Kidney epithelial cell (primary cell): ENCODE measurements around the gene ENO1. TPM values are rescaled to one million over a fixed set of nuclear protein-coding genes. Genes with fewer than 3 reads are reported as not detected.

Experiments used
- DNase-seq: peaks from one replicate; pipeline ENCODE4 v3.0.0-alpha.2; 2010; ENCODE audit warnings: low read depth
- H3K27me3 ChIP-seq: 2 replicates; pipeline ENCODE4 v1.6.0; 2011; ENCODE audit warnings: low read length; ENCODE audit not compliant: control insufficient read depth, insufficient read depth
- H3K36me3 ChIP-seq: 2 replicates; pipeline ENCODE4 v1.5.1; 2011; ENCODE audit warnings: low read length; ENCODE audit not compliant: control insufficient read depth, insufficient read depth
- H3K4me3 ChIP-seq: 2 replicates; pipeline ENCODE4 v1.5.1; 2011; ENCODE audit warnings: low read depth, mild to moderate bottlenecking, control low read depth, low read length
- total RNA-seq: library from RNA; depleted of rRNA; stranded (reverse); fragments of >200 nt; gene quantifications from 2 replicates; pipeline ENCODE4 v1.2.3, GENCODE V29; 2015
- TF ChIP-seq, protein P1 (sequence below): IDR thresholded peaks from 2 replicates; pipeline ENCODE4 v1.5.1; 2011; ENCODE audit warnings: mild to moderate bottlenecking, moderate library complexity, low read length, control low read depth, inconsistent platforms; ENCODE audit not compliant: insufficient read depth, poor library complexity, severe bottlenecking

ENO1 gene
- total RNA-seq, 1 donor from 2014 or later = 1,235 TPM

DNA sequence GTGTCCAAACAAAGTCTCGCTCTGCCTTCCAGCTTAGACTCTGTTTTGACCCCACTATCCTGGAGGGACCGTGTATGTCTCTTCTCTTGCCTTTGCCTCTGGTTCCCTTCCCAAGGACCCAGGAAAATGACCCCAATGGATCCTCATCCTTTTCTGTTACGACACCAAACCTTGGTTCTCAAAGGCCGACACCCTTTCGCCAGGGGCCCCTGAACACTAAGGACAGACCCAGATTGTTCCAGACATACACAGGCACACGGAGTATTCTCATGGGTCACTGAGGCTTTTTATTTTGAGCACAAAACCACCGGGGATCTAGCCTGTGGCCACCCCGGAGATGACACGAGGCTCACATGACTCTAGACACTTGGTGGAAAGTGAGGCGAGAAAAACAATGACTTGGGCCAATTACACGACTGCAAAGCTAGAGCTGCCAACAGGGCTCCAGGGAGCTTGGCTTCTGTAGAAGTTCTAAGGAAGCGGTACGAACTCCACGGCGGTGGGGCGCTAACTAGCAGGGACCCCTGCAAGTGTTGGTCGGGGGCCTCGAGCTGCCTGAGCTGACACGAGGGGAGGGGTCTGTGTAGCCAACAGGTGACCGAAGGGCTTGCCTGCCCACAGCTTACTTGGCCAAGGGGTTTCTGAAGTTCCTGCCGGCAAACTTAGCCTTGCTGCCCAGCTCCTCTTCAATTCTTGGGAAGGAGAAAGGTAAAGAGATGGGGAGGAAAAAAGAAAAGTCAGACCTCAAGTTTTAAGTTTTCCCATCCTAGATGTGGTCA lies 17.6 kb downstream of the ENO1 start:
- TF ChIP-seq, protein P1, sequence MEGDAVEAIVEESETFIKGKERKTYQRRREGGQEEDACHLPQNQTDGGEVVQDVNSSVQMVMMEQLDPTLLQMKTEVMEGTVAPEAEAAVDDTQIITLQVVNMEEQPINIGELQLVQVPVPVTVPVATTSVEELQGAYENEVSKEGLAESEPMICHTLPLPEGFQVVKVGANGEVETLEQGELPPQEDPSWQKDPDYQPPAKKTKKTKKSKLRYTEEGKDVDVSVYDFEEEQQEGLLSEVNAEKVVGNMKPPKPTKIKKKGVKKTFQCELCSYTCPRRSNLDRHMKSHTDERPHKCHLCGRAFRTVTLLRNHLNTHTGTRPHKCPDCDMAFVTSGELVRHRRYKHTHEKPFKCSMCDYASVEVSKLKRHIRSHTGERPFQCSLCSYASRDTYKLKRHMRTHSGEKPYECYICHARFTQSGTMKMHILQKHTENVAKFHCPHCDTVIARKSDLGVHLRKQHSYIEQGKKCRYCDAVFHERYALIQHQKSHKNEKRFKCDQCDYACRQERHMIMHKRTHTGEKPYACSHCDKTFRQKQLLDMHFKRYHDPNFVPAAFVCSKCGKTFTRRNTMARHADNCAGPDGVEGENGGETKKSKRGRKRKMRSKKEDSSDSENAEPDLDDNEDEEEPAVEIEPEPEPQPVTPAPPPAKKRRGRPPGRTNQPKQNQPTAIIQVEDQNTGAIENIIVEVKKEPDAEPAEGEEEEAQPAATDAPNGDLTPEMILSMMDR = no peak
- H3K4me3 ChIP-seq = no peak overlapping the region
- H3K36me3 ChIP-seq = peaks cover 11% of the 10 kb centered on the region
- DNase-seq = no peak
- no peaks in the 10 kb centered on the region for H3K27me3 ChIP-seq

DNA sequence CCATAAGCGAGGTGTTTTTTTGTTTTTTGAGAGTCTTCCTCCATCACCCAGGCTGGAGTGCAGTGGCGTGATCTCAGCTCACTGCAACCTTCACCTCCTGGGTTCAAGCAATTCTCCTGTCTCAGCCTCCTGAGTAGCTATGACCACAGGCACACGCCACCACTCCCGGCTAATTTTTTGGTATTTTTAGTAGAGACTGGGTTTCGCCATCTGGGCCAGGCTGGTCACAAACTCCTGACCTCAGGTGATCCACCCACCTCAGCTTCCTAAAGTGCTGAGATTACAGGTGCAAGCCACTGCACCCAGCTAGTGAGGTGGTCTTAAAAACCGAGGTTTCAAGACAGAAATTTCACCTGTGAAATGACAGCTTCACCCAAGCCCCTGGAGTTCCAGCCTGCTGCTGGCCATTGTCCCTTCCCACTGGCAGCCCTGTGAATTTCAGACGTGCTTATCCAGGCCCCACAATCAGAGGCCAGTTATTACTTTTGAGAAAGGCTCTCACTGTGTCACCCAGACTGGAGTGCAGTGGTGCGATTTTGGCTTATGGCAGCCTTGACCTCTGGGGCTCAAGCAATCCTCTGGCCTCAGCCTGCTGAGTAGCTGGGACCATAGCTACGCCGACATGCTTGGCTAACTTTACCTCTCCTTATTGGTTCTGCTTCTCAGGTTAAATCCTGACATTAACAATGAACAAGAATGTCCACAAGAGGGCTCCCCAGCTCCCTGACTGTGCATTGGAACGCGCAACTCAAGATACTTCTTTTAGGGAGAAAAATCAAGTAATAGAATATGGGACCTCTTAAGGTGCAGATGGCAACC lies 19.4 kb downstream of the ENO1 start:
- TF ChIP-seq, protein P1 = peak; percentile 71
- peaks cover 6% of the 10 kb centered on the region for H3K36me3 ChIP-seq
- H3K4me3 ChIP-seq = no peak overlapping the region
- no peaks in the 10 kb centered on the region for H3K27me3 ChIP-seq
- no peak for DNase-seq

DNA sequence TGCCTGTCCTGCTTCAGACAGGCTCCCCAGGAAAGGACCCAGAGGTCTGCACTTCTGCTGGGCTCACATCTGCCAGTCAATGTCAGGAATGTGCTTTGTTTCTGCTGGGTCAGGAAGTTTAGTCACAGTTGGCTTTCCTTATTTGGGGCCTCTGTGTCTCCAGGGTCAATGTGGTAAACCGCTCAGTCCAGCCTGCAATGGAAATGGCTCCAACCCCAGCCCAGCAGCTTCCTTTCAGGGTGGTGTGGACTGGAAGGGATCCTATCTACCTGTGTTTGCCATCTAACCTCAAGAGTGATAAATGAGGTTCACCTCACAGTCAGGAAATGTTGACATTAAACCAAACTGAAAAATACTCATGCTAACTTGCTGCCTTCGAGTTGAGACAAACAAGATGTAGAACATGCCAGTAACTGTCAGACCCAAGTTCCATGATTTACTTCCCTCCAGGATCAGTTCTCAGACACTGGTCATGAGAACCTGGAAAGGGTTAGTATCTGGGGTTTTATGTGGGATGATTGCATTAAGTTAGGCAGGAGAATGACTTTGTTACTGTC lies 20.3 kb downstream of the ENO1 start:
- H3K4me3 ChIP-seq = no peak overlapping the region
- DNase-seq = peak; percentile 84
- TF ChIP-seq, protein P1 = no peak
- H3K36me3 ChIP-seq = peaks cover 4% of the 10 kb centered on the region
- H3K27me3 ChIP-seq = no peaks in the 10 kb centered on the region

DNA sequence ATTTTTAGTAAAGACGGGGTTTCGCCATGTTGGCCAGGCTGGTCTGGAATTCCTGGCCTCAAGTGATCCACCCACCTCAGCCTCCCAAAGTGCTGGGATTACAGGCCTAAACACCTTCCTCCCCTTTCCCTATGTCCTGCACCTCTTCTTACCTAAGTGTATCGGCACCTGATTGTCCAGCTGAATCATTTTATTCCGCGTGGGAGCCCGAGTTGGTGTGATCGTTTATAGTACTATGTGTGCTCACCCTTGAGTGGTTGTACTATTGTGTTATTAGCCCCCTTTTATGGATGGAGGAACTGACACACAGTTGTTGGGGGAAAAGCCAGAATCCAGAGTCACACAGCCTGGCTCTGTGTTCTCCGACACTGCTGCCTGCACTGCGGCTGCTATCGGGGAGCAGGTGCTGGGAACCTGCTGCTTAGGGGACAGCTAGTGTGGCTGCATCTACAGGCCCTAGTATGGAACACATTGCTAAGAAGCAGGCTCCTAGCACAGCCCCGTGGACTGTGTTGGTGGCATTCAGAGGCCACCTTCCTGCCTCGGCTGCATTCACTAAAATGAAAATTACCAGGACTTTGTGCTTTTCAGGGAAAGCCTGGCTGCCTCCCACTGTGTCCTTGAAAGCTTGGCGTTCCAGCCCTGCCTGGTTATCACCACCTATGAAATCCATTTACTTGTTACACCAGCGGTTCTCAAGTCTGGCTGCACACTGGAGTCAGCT lies 21.6 kb downstream of the ENO1 start:
- H3K27me3 ChIP-seq = no peaks in the 10 kb centered on the region
- DNase-seq = no peak
- TF ChIP-seq, protein P1 = no peak
- no peak overlapping the region for H3K4me3 ChIP-seq
- peaks cover 3% of the 10 kb centered on the region for H3K36me3 ChIP-seq

DNA sequence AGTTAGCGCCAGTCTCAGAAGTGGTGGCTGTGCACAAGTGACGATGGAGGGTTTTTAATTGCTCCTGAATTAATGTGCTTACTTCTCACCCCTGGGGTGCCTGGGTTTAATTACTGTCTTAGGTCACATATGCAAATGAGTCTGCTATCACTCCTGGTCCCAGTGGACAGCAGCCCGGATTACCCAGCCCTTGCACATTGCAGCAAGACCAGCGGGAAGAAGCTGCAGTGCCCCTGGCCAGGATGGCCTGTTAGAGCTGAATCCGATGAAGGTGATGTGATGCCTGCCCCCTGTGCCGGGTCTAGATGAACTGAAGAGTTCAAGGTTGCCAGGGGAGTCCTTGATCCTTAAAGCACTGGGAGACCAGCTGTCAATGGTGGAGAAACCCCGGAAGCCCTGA lies 24.2 kb downstream of the ENO1 start:
- H3K36me3 ChIP-seq = no peaks in the 10 kb centered on the region
- TF ChIP-seq, protein P1 = no peak
- no peaks in the 10 kb centered on the region for H3K27me3 ChIP-seq
- no peak for DNase-seq
- no peak overlapping the region for H3K4me3 ChIP-seq
